MCF 10A (cell line): Measurements from ENCODE around the gene LINGO3. TPM values are rescaled to one million over a fixed set of nuclear protein-coding genes. Genes with fewer than 3 reads are reported as not detected.

Source experiments
- BruUV-seq: library from RNA; stranded (reverse); fragments of 400-500 nt; replicated peaks from 2 replicates; lab custom pipeline; 2021; lab: Mats Ljungman, UMichigan
- CTCF ChIA-PET: fragments of 300-600 bp; sonication (Branson Sonifier 250); formaldehyde crosslinking; extraction: SDS; loops from one replicate; lab custom pipeline; 2021; ENCODE audit warnings: antibody characterized with exemption, inconsistent platforms; lab: Yijun Ruan, JAX
- POLR2A ChIA-PET: fragments of 300-600, 350-650 bp; sonication (Branson Sonifier 250); formaldehyde crosslinking; extraction: SDS; loops from one replicate; lab custom pipeline; 2020; ENCODE audit warnings: antibody characterized with exemption, inconsistent platforms; lab: Yijun Ruan, JAX
- DNase-seq: peaks from one replicate; pipeline ENCODE4 v3.0.0-alpha.2; 2018; ENCODE audit not compliant: unreplicated experiment
- H3K27ac Mint-ChIP-seq: one replicate; pipeline ENCODE4 v1.8.0; 2022; ENCODE audit warnings: mild to moderate bottlenecking, low read depth, mixed read lengths; ENCODE audit not compliant: unreplicated experiment
- H3K27me3 Mint-ChIP-seq: one replicate; pipeline ENCODE4 v1.8.0; 2022; ENCODE audit warnings: mixed read lengths; ENCODE audit not compliant: insufficient read depth, unreplicated experiment
- H3K36me3 Mint-ChIP-seq: one replicate; pipeline ENCODE4 v1.8.0; 2022; ENCODE audit warnings: mild to moderate bottlenecking, moderate library complexity, mixed read lengths; ENCODE audit not compliant: insufficient read depth, unreplicated experiment
- H3K4me1 Mint-ChIP-seq: one replicate; pipeline ENCODE4 v1.8.0; 2022; ENCODE audit warnings: mixed read lengths; ENCODE audit not compliant: insufficient read depth, unreplicated experiment
- H3K4me3 Mint-ChIP-seq: one replicate; pipeline ENCODE4 v1.8.0; 2022; ENCODE audit warnings: mild to moderate bottlenecking, moderate library complexity, mixed read lengths; ENCODE audit not compliant: unreplicated experiment
- H3K9me3 Mint-ChIP-seq: one replicate; pipeline ENCODE4 v1.8.0; 2022; ENCODE audit warnings: mixed read lengths; ENCODE audit not compliant: unreplicated experiment
- CTCF ChIP-seq: fragments of 200-600 bp; IDR thresholded peaks from one replicate; pipeline ENCODE4 v1.8.0; 2022; ENCODE audit warnings: antibody characterized with exemption, mild to moderate bottlenecking; ENCODE audit not compliant: unreplicated experiment
- intact Hi-C: fragments of 100-400 bp; cut with micrococcal nuclease; formaldehyde crosslinking; loops from 2 replicates; pipeline ENCODE4 v1.14.1; 2022
- total RNA-seq: library from RNA; stranded (reverse); gene quantifications from 2 replicates; pipeline ENCODE4 v1.2.3, GENCODE V29; 2022

Gene LINGO3
- total RNA-seq, 1 experiment from 2014 or later: not detected

- CTCF ChIA-PET: no interaction called here
- peaks cover 5% of the 10 kb centered on the region for H3K4me1 Mint-ChIP-seq
- no peaks in the 10 kb centered on the region for H3K9me3 Mint-ChIP-seq
- H3K4me3 Mint-ChIP-seq: no peak overlapping the region
- intact Hi-C loops: no loop called here
- no TSS peak for BruUV-seq
- POLR2A ChIA-PET: no interaction called here
- H3K36me3 Mint-ChIP-seq: no peaks in the 10 kb centered on the region
- no peak for DNase-seq
- TF ChIP-seq CTCF: no peak
- no peak overlapping the region for H3K27ac Mint-ChIP-seq
- H3K27me3 Mint-ChIP-seq: peaks cover 16% of the 10 kb centered on the region
Observed at GRCh38 chr19:2306971-2307370, 983 bp downstream of the LINGO3 start.

- intact Hi-C loops: no loop called here
- H3K4me3 Mint-ChIP-seq: no peak overlapping the region
- no peaks in the 10 kb centered on the region for H3K9me3 Mint-ChIP-seq
- H3K27me3 Mint-ChIP-seq: peaks cover 16% of the 10 kb centered on the region
- no peaks in the 10 kb centered on the region for H3K36me3 Mint-ChIP-seq
- BruUV-seq: no TSS peak
- ChIA-PET CTCF (no interaction called here), POLR2A (no interaction called here)
- no peak overlapping the region for H3K27ac Mint-ChIP-seq
- DNase-seq: no peak
- no peak for TF ChIP-seq CTCF
- peaks cover 5% of the 10 kb centered on the region for H3K4me1 Mint-ChIP-seq
Observed at GRCh38 chr19:2306281-2306806, 1.6 kb downstream of the LINGO3 start.

GRCh38 chr19:2305452-2306280, 2.3 kb downstream of the LINGO3 start:
- ChIA-PET CTCF (no interaction called here), POLR2A (interaction anchor here (0.6 kb wide), 1 partner anchor 8 kb away, joined by 4 read pairs; no protein-coding TSS in a partner anchor)
- Mint-ChIP-seq H3K27ac (no peak overlapping the region), H3K27me3 (peaks cover 16% of the 10 kb centered on the region), H3K4me3 (no peak overlapping the region), H3K9me3 (no peaks in the 10 kb centered on the region), H3K4me1 (peaks cover 5% of the 10 kb centered on the region), H3K36me3 (no peaks in the 10 kb centered on the region)
- no peak for TF ChIP-seq CTCF
- no TSS peak for BruUV-seq
- intact Hi-C loops: no loop called here
- no peak for DNase-seq

- no peak overlapping the region for H3K27ac Mint-ChIP-seq
- H3K36me3 Mint-ChIP-seq: no peaks in the 10 kb centered on the region
- intact Hi-C loops: no loop called here
- no peaks in the 10 kb centered on the region for H3K9me3 Mint-ChIP-seq
- CTCF ChIA-PET: no interaction called here
- H3K4me3 Mint-ChIP-seq: no peak overlapping the region
- no peak for DNase-seq
- no TSS peak for BruUV-seq
- peaks cover 2% of the 10 kb centered on the region for H3K27me3 Mint-ChIP-seq
- no peak for TF ChIP-seq CTCF
- no peaks in the 10 kb centered on the region for H3K4me1 Mint-ChIP-seq
- POLR2A ChIA-PET: no interaction called here
Observed at GRCh38 chr19:2303211-2303798, 4.6 kb downstream of the LINGO3 start.
